BJ (cell line): Measurements from ENCODE around the gene SLCO2B1. TPM values are rescaled to one million over a fixed set of nuclear protein-coding genes. Genes with fewer than 3 reads are reported as not detected.

Source experiments
- CTCF ChIA-PET: fragments of 350-600 bp; formaldehyde crosslinking; extraction: SDS; loops from one replicate; lab custom pipeline; 2021; ENCODE audit warnings: antibody characterized with exemption, inconsistent platforms; lab: Yijun Ruan, JAX
- POLR2A ChIA-PET: fragments of 300-600 bp; sonication (Branson Sonifier 250); formaldehyde crosslinking; extraction: SDS; loops from one replicate; lab custom pipeline; 2021; ENCODE audit warnings: antibody characterized with exemption; lab: Charles Lee
- DNase-seq: peaks from one replicate; pipeline ENCODE4 v3.0.0-alpha.2; 2011; ENCODE audit warnings: low read depth
- H3K27me3 ChIP-seq: 2 replicates; pipeline ENCODE4 v1.6.0; 2011; ENCODE audit warnings: low read length; ENCODE audit not compliant: control insufficient read depth, insufficient read depth
- H3K36me3 ChIP-seq: 2 replicates; pipeline ENCODE4 v1.5.1; 2011; ENCODE audit warnings: low read length; ENCODE audit not compliant: control insufficient read depth, insufficient read depth
- H3K4me3 ChIP-seq: 2 replicates; pipeline ENCODE4 v1.5.1; 2011; ENCODE audit warnings: low read depth, mild to moderate bottlenecking, control low read depth, low read length
- polyA plus RNA-seq: library from polyadenylated mRNA; depleted of rRNA; stranded (reverse); fragments of >200 nt; gene quantifications from 2 replicates; pipeline ENCODE4 v1.2.3, GENCODE V29; 2011
- TF ChIP-seq, protein P1 (sequence below): IDR thresholded peaks from 2 replicates; pipeline ENCODE4 v1.5.1; 2011; ENCODE audit warnings: low read depth, mild to moderate bottlenecking, control low read depth, inconsistent platforms, low read length, moderate library complexity; ENCODE audit not compliant: insufficient read depth

SLCO2B1 gene
- polyA plus RNA-seq, 1 experiment: not detected

DNA sequence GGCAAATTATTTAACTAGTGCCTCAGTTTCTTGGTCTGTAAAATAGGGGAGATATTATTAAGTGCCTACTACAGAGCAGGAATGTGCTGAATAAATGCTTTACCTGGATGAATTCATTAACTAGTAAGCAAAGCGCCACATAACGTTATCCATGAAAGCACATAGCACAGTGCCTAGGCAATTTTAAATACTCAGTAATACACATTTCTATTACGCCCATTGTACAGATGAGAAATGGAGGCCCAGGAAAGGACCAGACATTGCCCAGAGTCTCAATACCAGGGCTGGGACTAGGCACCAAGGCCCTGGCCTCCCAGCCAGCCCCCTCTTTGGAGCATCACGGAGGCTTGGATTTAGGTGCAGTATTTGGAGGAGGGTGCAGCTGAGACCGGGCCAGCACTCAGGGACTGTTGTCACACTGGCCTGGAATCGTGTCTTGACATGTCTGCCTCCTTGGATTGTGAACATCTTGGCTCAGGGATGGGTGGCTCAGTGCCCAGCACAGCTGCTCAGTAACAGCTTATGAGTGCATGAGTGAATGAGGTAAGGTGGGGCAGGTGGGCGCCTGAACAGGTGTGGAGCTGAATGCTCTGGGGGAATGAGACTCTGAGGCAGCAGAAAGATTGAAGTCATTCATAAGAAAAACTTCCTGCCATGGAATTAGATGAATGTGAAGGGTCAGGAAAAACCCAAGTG is 47.5 kb downstream of the SLCO2B1 start:
- POLR2A ChIA-PET: no interaction called here
- TF ChIP-seq, protein P1, sequence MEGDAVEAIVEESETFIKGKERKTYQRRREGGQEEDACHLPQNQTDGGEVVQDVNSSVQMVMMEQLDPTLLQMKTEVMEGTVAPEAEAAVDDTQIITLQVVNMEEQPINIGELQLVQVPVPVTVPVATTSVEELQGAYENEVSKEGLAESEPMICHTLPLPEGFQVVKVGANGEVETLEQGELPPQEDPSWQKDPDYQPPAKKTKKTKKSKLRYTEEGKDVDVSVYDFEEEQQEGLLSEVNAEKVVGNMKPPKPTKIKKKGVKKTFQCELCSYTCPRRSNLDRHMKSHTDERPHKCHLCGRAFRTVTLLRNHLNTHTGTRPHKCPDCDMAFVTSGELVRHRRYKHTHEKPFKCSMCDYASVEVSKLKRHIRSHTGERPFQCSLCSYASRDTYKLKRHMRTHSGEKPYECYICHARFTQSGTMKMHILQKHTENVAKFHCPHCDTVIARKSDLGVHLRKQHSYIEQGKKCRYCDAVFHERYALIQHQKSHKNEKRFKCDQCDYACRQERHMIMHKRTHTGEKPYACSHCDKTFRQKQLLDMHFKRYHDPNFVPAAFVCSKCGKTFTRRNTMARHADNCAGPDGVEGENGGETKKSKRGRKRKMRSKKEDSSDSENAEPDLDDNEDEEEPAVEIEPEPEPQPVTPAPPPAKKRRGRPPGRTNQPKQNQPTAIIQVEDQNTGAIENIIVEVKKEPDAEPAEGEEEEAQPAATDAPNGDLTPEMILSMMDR: no peak
- no peak for DNase-seq
- CTCF ChIA-PET: interaction anchor here (1.0 to 12.3 kb wide), 2 partner anchors 17 to 55 kb away, joined by 4 to 309 read pairs; no protein-coding TSS in a partner anchor
- Histone ChIP-seq H3K36me3 (no peaks in the 10 kb centered on the region), H3K27me3 (peaks cover 11% of the 10 kb centered on the region), H3K4me3 (no peak overlapping the region)

DNA sequence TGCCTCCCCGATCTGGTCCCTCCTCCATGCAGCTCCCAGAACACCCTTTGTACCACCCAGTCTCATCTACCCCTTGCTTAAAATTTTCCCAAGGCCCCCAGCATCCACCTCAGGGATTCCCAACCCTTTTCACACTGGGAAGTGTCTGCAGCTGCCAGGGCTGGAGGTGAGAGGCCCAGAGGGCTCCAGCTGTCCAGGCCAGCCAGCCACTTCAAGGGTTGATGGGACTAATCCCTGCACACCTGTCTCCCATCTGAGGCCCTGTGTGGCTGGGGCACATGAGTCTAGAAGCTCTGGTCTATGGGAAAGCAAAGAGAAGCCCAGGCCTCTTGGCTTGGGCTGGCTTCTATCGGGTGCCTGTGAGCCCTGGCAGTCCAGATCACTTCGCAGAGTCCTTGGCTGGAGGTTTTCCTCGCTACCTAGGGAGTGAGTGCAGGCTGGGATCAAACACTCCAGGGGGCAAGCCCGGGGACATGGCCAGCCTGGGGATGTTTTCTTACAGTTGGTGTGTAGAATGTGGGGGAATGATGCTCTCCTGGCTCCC is 48.6 kb downstream of the SLCO2B1 start:
- ChIA-PET POLR2A (no interaction called here), CTCF (interaction anchor here (0.8 to 12.3 kb wide), 4 partner anchors 9 to 56 kb away, joined by 3 to 309 read pairs (median 4); no protein-coding TSS in a partner anchor)
- Histone ChIP-seq H3K36me3 (no peaks in the 10 kb centered on the region), H3K27me3 (peaks cover 7% of the 10 kb centered on the region), H3K4me3 (no peak overlapping the region)
- TF ChIP-seq, protein P1: no peak
- DNase-seq: no peak

DNA sequence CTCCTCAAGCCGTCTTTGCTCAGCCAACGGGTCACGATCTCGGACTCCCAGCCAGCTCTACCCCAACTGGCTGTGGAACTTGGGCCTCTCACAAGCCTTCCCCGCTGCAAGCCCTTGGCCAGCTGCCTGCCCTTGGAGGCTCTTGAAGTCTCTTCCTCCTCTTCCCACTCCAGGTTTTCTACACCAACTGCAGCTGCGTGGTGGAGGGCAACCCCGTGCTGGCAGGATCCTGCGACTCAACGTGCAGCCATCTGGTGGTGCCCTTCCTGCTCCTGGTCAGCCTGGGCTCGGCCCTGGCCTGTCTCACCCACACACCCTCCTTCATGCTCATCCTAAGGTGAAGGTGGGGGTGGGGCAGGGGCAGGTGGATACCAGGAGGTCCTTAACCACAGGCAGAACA is 49.1 kb downstream of the SLCO2B1 start:
- Histone ChIP-seq H3K27me3 (peaks cover 7% of the 10 kb centered on the region), H3K4me3 (no peak overlapping the region), H3K36me3 (no peaks in the 10 kb centered on the region)
- TF ChIP-seq, protein P1: no peak
- POLR2A ChIA-PET: no interaction called here
- no peak for DNase-seq
- CTCF ChIA-PET: interaction anchor here (0.8 to 12.3 kb wide), 3 partner anchors 10 to 57 kb away, joined by 3 to 309 read pairs (median 3); no protein-coding TSS in a partner anchor

DNA sequence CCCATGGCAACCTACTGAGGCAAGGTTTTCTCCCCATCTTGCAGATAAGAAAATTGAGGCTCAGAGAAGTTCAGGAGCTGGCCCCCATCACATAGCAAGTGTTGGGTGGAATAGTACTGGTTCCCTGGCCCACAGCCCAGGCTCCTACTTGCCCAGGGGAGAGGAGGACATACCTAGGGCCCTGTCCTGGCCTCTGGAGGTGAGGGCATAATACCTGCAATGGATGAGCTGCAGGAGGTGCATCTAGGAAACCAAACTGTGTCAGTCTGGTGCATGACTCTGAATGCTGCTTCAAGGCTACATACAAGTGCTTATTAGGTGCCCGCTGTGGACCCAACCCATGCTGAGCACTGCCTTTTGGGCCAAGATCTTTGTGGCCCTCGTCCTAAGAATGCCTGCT is 49.6 kb downstream of the SLCO2B1 start:
- Histone ChIP-seq H3K36me3 (no peaks in the 10 kb centered on the region), H3K4me3 (no peak overlapping the region), H3K27me3 (peaks cover 8% of the 10 kb centered on the region)
- DNase-seq: no peak
- TF ChIP-seq, protein P1: no peak
- ChIA-PET CTCF (interaction anchor here (0.9 to 12.3 kb wide), 2 partner anchors 41 to 57 kb away, joined by 3 to 309 read pairs; no protein-coding TSS in a partner anchor), POLR2A (no interaction called here)

DNA sequence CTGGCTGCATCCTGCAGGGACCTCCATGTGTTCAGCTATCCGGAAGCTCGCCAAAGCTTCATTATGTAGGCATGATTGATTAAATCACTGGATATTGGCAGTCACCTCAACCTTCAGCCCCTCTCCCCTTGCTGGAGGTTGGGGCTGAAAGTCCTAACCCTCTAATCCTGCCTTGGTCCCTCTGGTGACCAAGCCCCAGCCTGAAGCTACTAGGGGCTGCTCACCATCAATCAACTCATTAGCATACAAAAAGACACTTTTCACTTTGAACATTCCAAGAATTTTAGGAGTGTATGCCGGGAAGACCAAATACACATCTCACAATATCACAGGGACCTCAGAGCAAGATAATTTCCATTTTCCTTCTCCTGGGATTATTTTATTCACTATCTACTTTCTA is 50.9 kb downstream of the SLCO2B1 start:
- POLR2A ChIA-PET: no interaction called here
- TF ChIP-seq, protein P1: no peak
- CTCF ChIA-PET: interaction anchor here (2.0 to 12.3 kb wide), 3 partner anchors 58 to 271 kb away, joined by 12 to 309 read pairs (median 55); no protein-coding TSS in a partner anchor
- Histone ChIP-seq H3K4me3 (no peak overlapping the region), H3K36me3 (no peaks in the 10 kb centered on the region), H3K27me3 (peaks cover 10% of the 10 kb centered on the region)
- DNase-seq: no peak
